Muscle of leg (tissue), 11 donors: ENCODE results near the gene DEFB131B. TPM values are rescaled to one million over a fixed set of nuclear protein-coding genes. Genes with fewer than 3 reads are reported as not detected.

Experiments
- DNase-seq: peaks from one replicate; pipeline ENCODE4 v3.0.0; 2013
- H3K27ac ChIP-seq: one replicate; pipeline ENCODE4 v1.5.1; 2013; ENCODE audit warnings: mild to moderate bottlenecking, low read length, control low read depth
- H3K27me3 ChIP-seq: one replicate; pipeline ENCODE4 v1.6.1; 2013; ENCODE audit warnings: low read length; ENCODE audit not compliant: control insufficient read depth, insufficient read depth
- H3K36me3 ChIP-seq: one replicate; pipeline ENCODE4 v1.6.1; 2013; ENCODE audit warnings: low read length; ENCODE audit not compliant: control insufficient read depth, insufficient read depth
- H3K4me1 ChIP-seq: one replicate; pipeline ENCODE4 v1.6.1; 2013; ENCODE audit warnings: low read length; ENCODE audit not compliant: control insufficient read depth, insufficient read depth
- H3K4me3 ChIP-seq: one replicate; pipeline ENCODE4 v1.5.1; 2013; ENCODE audit warnings: low read length, control low read depth
- H3K9me3 ChIP-seq: replicated peaks from 2 replicates; pipeline ENCODE4 v1.6.1; 2013; ENCODE audit warnings: low read depth, low read length; ENCODE audit not compliant: control insufficient read depth
- WGBS: methylation state at CpG from one replicate; pipeline ENCODE4 v1.1.5; 2013; ENCODE audit warnings: missing lambda C conversion rate; ENCODE audit not compliant: insufficient coverage; 5-methylcytosine and 5-hydroxymethylcytosine counted together
- polyA plus RNA-seq, 8 donors: library from polyadenylated mRNA; unstranded; fragments of 120-200 nt; gene quantifications; one replicate each; pipeline versions ENCODE4 v1.2.1 to v1.2.3, GENCODE V29; 2013; ENCODE audit warnings: inconsistent platforms in 1 of 8, low replicate concordance in 1 of 8; ENCODE audit not compliant: insufficient read length in 8 of 8, insufficient read depth in 1 of 8
- total RNA-seq: library from RNA; stranded (reverse); fragments of 120-200 nt; gene quantifications from one replicate; pipeline ENCODE4 v1.2.4, GENCODE V29; 2013

Gene DEFB131B
- total and polyA plus RNA-seq, 9 donors: not detected

DNA sequence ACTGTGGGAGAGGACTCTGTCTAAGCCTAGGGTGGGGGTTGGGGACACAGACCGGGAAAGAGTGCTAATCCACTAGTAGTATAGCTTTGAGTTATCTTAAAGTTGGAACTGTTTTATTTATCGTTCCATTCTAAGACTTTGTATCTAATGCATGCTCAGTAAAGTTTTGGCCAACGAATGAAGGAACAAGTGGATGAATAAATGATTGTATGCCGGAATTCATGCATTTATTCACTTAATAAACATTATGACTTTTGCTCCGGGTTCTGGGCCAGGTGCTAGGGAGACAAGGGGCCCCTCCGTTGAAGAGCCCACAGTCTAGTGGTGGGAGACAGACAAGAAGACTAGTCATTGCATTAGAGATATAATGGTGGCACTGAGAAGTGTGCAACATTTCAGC is 51.2 kb downstream of the DEFB131B start:
- peaks cover 6% of the 10 kb centered on the region for H3K36me3 ChIP-seq
- peaks cover 14% of the 10 kb centered on the region for H3K4me1 ChIP-seq
- peak overlapping the region; percentile 67 for H3K27ac ChIP-seq
- H3K9me3 ChIP-seq: no peaks in the 10 kb centered on the region
- H3K27me3 ChIP-seq: no peaks in the 10 kb centered on the region
- peak overlapping the region; percentile 97 for H3K4me3 ChIP-seq
- DNase-seq: no peak
- WGBS: 0% methylated on average over 1 of the region's 6 CpGs

DNA sequence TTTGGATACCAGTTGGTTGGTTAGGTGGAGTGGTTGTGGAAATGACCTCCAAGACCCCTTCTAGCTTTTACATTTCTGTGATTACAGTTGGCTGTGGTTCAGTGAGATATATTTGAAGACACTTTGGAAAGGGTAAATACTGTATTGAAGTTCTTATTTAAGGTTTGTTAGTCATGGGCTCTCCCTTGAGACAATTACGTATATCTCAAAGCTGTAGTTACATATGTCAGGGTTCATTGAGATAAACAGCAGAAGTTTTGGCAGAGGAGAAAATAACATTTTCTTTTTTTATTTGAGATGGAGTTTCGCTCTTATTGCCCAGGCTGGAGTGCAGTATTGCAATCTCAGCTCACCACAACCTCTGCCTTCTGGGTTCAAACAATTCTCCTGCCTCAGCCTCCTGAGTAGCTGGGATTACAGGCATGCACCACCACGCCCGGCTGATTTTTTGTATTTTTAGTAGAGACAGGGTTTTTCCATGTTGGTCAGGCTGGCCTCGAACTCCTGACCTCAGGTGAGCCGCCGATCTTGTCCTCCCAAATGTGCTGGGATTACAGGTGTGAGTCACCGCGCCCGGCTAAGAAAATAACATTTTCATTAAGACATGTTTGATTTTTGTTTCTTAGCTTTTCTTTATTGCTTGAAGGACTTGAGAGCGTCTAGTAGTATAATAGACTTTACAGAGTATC is 52.4 kb downstream of the DEFB131B start:
- WGBS: 94% methylated on average over 3 of the region's 11 CpGs
- Histone ChIP-seq H3K27ac (no peak overlapping the region), H3K9me3 (no peaks in the 10 kb centered on the region), H3K36me3 (peaks cover 4% of the 10 kb centered on the region), H3K4me1 (peaks cover 14% of the 10 kb centered on the region), H3K27me3 (no peaks in the 10 kb centered on the region), H3K4me3 (no peak overlapping the region)
- no peak for DNase-seq

DNA sequence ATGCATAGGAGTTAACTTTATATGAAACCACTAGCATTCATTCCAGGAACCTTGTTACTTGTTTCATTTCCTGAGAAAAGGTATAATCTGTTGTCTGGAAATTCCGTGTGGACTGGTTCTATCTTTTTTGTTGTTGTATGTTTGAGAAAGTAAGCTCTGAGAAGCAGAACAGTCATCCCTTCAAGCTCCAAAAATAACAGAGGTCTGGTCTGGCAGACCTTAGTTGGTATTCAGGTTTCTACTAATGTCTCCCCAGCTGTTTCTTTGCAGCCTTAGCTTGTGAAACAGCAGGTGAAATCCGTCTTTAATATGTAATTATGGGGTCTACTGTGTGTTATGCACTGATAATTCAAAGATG is 53.0 kb downstream of the DEFB131B start:
- WGBS: 100% methylated on average over 1 of the region's 2 CpGs
- Histone ChIP-seq H3K9me3 (no peaks in the 10 kb centered on the region), H3K36me3 (no peaks in the 10 kb centered on the region), H3K4me3 (no peak overlapping the region), H3K27ac (no peak overlapping the region), H3K27me3 (no peaks in the 10 kb centered on the region), H3K4me1 (peaks cover 14% of the 10 kb centered on the region)
- no peak for DNase-seq

DNA sequence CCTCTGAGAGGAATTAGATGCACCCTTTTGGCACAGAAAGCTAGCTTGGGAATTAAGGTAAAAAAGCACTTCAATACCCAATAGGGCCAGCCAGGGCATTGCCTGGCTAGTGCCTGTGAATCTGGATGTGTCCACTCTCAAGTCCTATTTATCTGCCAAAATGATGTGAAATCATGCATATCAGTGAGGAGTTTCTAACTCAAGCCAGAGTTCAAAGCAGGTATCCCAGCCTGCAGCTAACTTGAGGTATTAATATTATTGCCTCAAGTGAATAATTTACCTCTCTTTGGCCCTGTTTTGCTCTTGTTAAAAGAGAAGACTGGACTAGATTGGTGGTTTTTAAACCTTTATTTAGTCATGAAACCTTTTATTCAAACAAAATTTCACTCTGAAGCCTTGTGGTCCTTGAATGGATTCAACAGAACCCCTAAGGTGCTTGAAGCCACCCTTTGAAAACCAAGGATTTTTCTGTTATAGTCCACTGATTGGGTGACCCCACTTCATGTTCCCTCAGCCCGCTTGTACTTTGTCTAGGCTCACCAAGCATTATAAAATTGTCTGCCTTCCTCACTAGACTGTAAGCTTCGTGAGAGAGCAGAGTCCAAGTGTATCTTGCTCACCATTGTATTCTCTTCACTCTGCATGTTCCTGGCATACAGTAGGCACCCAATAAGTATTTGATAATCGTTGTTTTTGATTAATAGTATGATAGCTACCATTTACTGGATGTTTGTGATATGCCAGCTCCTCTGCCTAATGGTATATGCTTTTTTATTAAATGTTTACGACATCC is 55.1 kb downstream of the DEFB131B start:
- Histone ChIP-seq H3K4me3 (no peak overlapping the region), H3K27ac (no peak overlapping the region), H3K36me3 (peaks cover 2% of the 10 kb centered on the region), H3K27me3 (no peaks in the 10 kb centered on the region), H3K9me3 (no peaks in the 10 kb centered on the region), H3K4me1 (peaks cover 8% of the 10 kb centered on the region)
- no peak for DNase-seq
- 71% methylated on average over 1 of the region's 4 CpGs for WGBS

Other genes with a start within 250 kb of the DEFB131B start
- not detected for gene DEFB108B, start 45.3 kb upstream of the DEFB131B start, total RNA-seq
- gene DEFB108B, start 45.3 kb upstream of the DEFB131B start, polyA plus RNA-seq: not detected
- 5.3 TPM for gene XNDC1N, start 50.1 kb downstream of the DEFB131B start, total RNA-seq
- gene XNDC1N, start 50.1 kb downstream of the DEFB131B start, polyA plus RNA-seq: 1 to 10 TPM; 1.9 to 3.7 (median 2.9) TPM
- gene RNF121, start 50.6 kb downstream of the DEFB131B start, total RNA-seq: 24.8 TPM
- gene RNF121, start 50.6 kb downstream of the DEFB131B start, polyA plus RNA-seq: 10 to 100 TPM; 24.1 to 35.7 (median 32.5) TPM
- 2.5 TPM for gene IL18BP, start 120.5 kb downstream of the DEFB131B start, total RNA-seq
- 10 to 100 TPM in 1 of 8 donors, 1 to 10 TPM in 7; 4.7 to 11.0 (median 6.8) TPM for gene IL18BP, start 120.5 kb downstream of the DEFB131B start, polyA plus RNA-seq
- 118 TPM for gene NUMA1, start 202.1 kb downstream of the DEFB131B start, total RNA-seq
- 100 to 1,000 TPM; 144 to 197 (median 173) TPM for gene NUMA1, start 202.1 kb downstream of the DEFB131B start, polyA plus RNA-seq
- gene LRRC51, start 202.4 kb downstream of the DEFB131B start, total RNA-seq: 3.4 TPM
- gene LRRC51, start 202.4 kb downstream of the DEFB131B start, polyA plus RNA-seq: 1 to 10 TPM; 5.8 to 9.5 (median 7.7) TPM
- 53.4 TPM for gene LAMTOR1, start 224.8 kb downstream of the DEFB131B start, total RNA-seq
- gene LAMTOR1, start 224.8 kb downstream of the DEFB131B start, polyA plus RNA-seq: 10 to 100 TPM; 84.6 to 99.1 (median 92.7) TPM
- gene TOMT, start 227.5 kb downstream of the DEFB131B start, total RNA-seq: not detected
- not detected for gene TOMT, start 227.5 kb downstream of the DEFB131B start, polyA plus RNA-seq
- gene ANAPC15, start 234.2 kb downstream of the DEFB131B start, total RNA-seq: 29.8 TPM
- gene ANAPC15, start 234.2 kb downstream of the DEFB131B start, polyA plus RNA-seq: 10 to 100 TPM; 30.7 to 38.7 (median 35.5) TPM